Raji (cell line): ENCODE measurements around the gene LPP.
A peak's percentile ranks its signal among the peaks of the same experiment; 100 is the strongest.

ENCODE experiments used
- POLR2A ChIP-seq: IDR thresholded peaks from 2 replicates; pipeline ENCODE4 v1.6.1; 2011; ENCODE audit warnings: low read depth, low read length, control low read depth; ENCODE audit not compliant: insufficient read depth

Gene LPP

GRCh38 chr3:188232656-188233055 is 78.7 kb downstream of the LPP start:
- TF ChIP-seq POLR2A: no peak

GRCh38 chr3:188233320-188233719 is 79.4 kb downstream of the LPP start:
- no peak for TF ChIP-seq POLR2A

- TF ChIP-seq POLR2A: no peak
These were observed 80.2 kb downstream of the LPP start for GRCh38 chr3:188234132-188234531.

GRCh38 chr3:188236271-188236670 is 82.3 kb downstream of the LPP start:
- peak; percentile 74 for TF ChIP-seq POLR2A

GRCh38 chr3:188239035-188239434 is 85.1 kb downstream of the LPP start:
- peak; percentile 70 for TF ChIP-seq POLR2A

- TF ChIP-seq POLR2A: no peak
These were observed 85.6 kb downstream of the LPP start for GRCh38 chr3:188239577-188239976.

- peak; percentile 45 for TF ChIP-seq POLR2A
These were observed 86.4 kb downstream of the LPP start for GRCh38 chr3:188240189-188240981.

DNA sequence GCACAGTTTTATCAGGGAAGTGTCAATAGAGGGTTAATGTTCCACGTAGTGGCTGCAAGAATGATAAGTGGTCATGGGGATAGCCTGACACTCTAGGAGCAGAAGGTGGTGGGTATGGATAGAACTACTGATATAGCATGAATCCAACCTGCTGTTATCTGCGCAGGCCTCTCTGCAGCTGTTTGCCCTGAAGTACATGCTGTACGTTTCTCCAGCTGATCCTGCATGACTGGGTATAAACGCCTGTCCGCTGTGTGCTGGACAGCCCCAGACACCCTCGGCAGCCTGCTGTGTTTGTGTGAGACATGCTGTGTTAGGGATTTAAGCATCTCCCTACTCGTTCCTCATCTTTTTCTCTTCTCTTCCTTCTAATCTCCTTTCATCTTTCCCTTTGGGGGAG is 87.1 kb downstream of the LPP start:
- TF ChIP-seq POLR2A: peak; percentile 69; the same call in 1 of the 2 replicates

DNA sequence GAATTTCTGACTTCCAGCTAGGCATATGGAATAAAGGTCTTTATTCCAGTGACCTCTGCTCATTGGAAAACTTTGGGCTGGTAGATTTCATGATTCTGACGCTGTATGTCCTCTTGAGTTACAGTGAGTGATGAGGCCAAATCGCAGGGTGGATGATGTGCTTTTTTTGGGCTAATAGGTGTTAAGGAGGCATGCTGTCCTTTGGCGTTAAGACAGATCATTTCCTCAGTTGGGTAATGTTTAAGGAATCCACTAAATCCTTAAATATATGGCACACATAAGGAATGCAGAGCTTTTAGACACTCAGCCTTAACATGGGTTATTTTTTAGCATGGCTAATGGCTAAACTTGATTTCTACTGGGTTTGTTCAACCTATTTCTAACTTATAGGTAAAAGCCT is 87.9 kb downstream of the LPP start:
- peak; percentile 42; the same call in 1 of the 2 replicates for TF ChIP-seq POLR2A

DNA sequence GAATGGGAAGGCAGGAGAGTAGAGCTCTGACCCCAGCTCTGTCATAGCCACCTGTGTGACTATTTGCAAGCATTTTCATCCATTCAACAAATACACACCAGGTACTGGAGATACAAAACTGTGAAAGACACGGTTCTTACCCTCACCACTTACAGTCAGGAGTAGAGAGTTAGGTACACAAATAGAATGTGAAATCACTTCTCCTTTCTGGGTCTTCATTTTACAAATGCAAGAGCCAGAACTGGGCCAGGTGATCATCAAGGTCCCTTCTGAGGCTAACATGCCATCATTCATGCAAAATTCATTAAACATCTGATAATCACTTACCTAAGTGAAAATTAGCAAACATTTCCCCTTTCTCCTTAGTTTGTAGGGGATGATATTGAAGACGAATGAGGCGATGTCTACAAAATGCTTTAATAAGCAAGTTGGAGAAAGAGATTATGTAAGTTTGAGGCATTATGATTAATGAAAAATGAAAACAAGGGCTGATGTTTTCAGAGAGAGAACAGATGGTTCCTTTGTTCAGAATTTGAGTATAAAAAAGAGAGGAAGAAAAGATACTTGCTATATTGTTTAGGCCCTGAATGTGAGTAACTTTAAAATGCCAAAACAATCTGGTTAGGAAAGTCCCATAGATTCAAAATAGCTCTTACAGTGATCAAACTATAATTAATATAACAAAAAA is 88.6 kb downstream of the LPP start:
- TF ChIP-seq POLR2A: peak; percentile 52; the same call in 1 of the 2 replicates

GRCh38 chr3:188243124-188243795 is 89.3 kb downstream of the LPP start:
- no peak for TF ChIP-seq POLR2A

DNA sequence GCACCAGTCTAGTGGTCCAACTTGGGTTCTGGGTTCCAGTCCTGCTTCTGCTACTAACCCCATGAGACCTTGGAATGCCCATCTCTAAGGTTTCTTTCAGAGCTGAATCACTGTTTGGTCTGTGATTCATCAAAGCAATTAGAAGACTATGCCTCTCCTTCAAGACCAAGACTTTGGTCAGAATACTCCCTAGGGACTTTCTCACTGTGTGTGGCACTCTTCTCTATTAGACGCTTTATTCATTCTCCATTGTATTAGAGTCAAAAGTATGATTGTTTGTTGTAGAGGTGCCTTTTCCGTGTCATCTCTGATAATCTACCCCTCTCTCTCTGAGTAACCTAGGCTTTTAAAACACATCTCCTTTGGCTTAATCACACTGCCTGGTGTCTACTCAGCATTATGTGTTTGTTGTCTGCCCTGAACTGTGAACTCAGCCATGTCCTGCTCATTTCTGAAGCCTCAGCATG is 90.5 kb downstream of the LPP start:
- TF ChIP-seq POLR2A: 0 out of 2 replicates have a peak, but pooled peaks have one; percentile 7

- TF ChIP-seq POLR2A: no peak
These were observed 92.9 kb downstream of the LPP start for GRCh38 chr3:188246905-188247304.

- TF ChIP-seq POLR2A: no peak
These were observed 94.1 kb downstream of the LPP start for GRCh38 chr3:188248036-188248561.

- no peak for TF ChIP-seq POLR2A
These were observed 99.3 kb downstream of the LPP start for GRCh38 chr3:188253123-188253793.
